ENCODE results near the gene GLCCI1.

Gene GLCCI1

GRCh38 chr7:8136051-8136730 lies 167.6 kb downstream of the GLCCI1 start:
- DNase-seq, result no peak
